IMR-90 (cell line): ENCODE results near the gene EPB41L2. TPM values are rescaled to one million over a fixed set of nuclear protein-coding genes. Genes with fewer than 3 reads are reported as not detected.

Experiments used
- ATAC-seq: fragments of 200-7000 bp; cut with Tn5 transposase; 2 replicates; pipeline ENCODE4 v1.9.1; 2020; ENCODE audit warnings: low read depth, mild to moderate bottlenecking, moderate library complexity
- BruUV-seq: library from RNA; stranded (reverse); fragments of 400-500 nt; replicated peaks from 2 replicates; lab custom pipeline; 2021; lab: Mats Ljungman, UMichigan
- CTCF ChIA-PET: fragments of 300-600 bp; formaldehyde crosslinking; extraction: SDS; loops from one replicate; lab custom pipeline; 2021; ENCODE audit warnings: antibody characterized with exemption; lab: Yijun Ruan, JAX
- POLR2A ChIA-PET: fragments of 300-600 bp; sonication (Branson Sonifier 250); formaldehyde crosslinking; loops from one replicate; lab custom pipeline; 2022; ENCODE audit warnings: antibody characterized with exemption; ENCODE audit not compliant: unreplicated experiment; lab: Charles Lee
- DNase-seq: peaks from one replicate; pipeline ENCODE4 v3.0.0; 2013
- H2AFZ ChIP-seq: replicated peaks from 2 replicates; pipeline ENCODE3; 2013; ENCODE audit warnings: low read length, mild to moderate bottlenecking; ENCODE audit not compliant: poor library complexity
- H2AK5ac ChIP-seq: 2 replicates; pipeline ENCODE4 v1.6.1; 2013; ENCODE audit warnings: low read depth, low read length, inconsistent platforms
- H2AK9ac ChIP-seq: replicated peaks from 2 replicates; pipeline ENCODE3; 2013; ENCODE audit warnings: mild to moderate bottlenecking, low read depth, low read length, moderate library complexity; ENCODE audit not compliant: poor library complexity
- H2BK120ac ChIP-seq: 2 replicates; pipeline ENCODE4 v1.6.1; 2013; ENCODE audit warnings: low read depth, low read length, inconsistent platforms
- H2BK15ac ChIP-seq: 3 replicates; pipeline ENCODE4 v1.6.1; 2013; ENCODE audit warnings: low read depth, low read length, inconsistent platforms
- H2BK20ac ChIP-seq: 2 replicates; pipeline ENCODE4 v1.6.1; 2013; ENCODE audit warnings: low read depth, mild to moderate bottlenecking, inconsistent platforms, low read length, moderate library complexity
- H2BK5ac ChIP-seq: 2 replicates; pipeline ENCODE4 v1.6.1; 2013; ENCODE audit warnings: mild to moderate bottlenecking, low read depth, low read length, inconsistent platforms; ENCODE audit not compliant: poor library complexity, severe bottlenecking
- H3K14ac ChIP-seq: replicated peaks from 2 replicates; pipeline ENCODE4 v1.6.1; 2013; ENCODE audit warnings: low read depth, low read length, inconsistent platforms
- H3K18ac ChIP-seq: 2 replicates; pipeline ENCODE4 v1.6.1; 2013; ENCODE audit warnings: low read depth, low read length, control low read depth
- H3K23ac ChIP-seq: 2 replicates; pipeline ENCODE4 v1.6.1; 2013; ENCODE audit warnings: low read depth, low read length, inconsistent platforms
- H3K27ac ChIP-seq: 2 replicates; pipeline ENCODE4 v1.5.1; 2013; ENCODE audit warnings: mild to moderate bottlenecking, control low read depth, low read length; ENCODE audit not compliant: insufficient read depth
- H3K27me3 ChIP-seq: 2 replicates; pipeline ENCODE4 v1.6.1; 2013; ENCODE audit warnings: low read length; ENCODE audit not compliant: control insufficient read depth, insufficient read depth
- H3K36me3 ChIP-seq: 2 replicates; pipeline ENCODE4 v1.6.1; 2013; ENCODE audit warnings: low read length, mixed read lengths; ENCODE audit not compliant: control insufficient read depth, insufficient read depth
- H3K4ac ChIP-seq: 2 replicates; pipeline ENCODE4 v1.6.1; 2013; ENCODE audit warnings: low read depth, low read length, inconsistent platforms
- H3K4me1 ChIP-seq: 2 replicates; pipeline ENCODE4 v1.6.1; 2013; ENCODE audit warnings: low read length, mixed read lengths; ENCODE audit not compliant: control insufficient read depth, insufficient read depth
- H3K4me2 ChIP-seq: 2 replicates; pipeline ENCODE4 v1.6.1; 2013; ENCODE audit warnings: low read depth, mild to moderate bottlenecking, control low read depth, low read length, moderate library complexity
- H3K4me3 ChIP-seq: 2 replicates; pipeline ENCODE4 v1.5.1; 2013; ENCODE audit warnings: low read depth, mild to moderate bottlenecking, control low read depth, low read length, moderate library complexity; ENCODE audit not compliant: insufficient read depth
- H3K56ac ChIP-seq: 2 replicates; pipeline ENCODE4 v1.6.1; 2013; ENCODE audit warnings: low read length, inconsistent platforms; ENCODE audit not compliant: insufficient read depth; ENCODE audit errors: extremely low read depth
- H3K79me1 ChIP-seq, 2 experiments: 2 replicates each; pipeline ENCODE4 v1.6.1; 2013; ENCODE audit warnings: low read length in 2 of 2, inconsistent platforms in 1 of 2, low read depth in 1 of 2
- H3K9ac ChIP-seq: 2 replicates; pipeline ENCODE4 v1.6.1; 2013; ENCODE audit warnings: low read depth, low read length, control low read depth
- H3K9me1 ChIP-seq: 2 replicates; pipeline ENCODE4 v1.6.1; 2013; ENCODE audit warnings: low read length, inconsistent platforms; ENCODE audit not compliant: insufficient read depth
- H3K9me3 ChIP-seq: 2 replicates; pipeline ENCODE4 v1.6.1; 2013; ENCODE audit warnings: low read length; ENCODE audit not compliant: control insufficient read depth, insufficient read depth
- H4K20me1 ChIP-seq: 2 replicates; pipeline ENCODE4 v1.6.1; 2013; ENCODE audit warnings: low read length, inconsistent platforms; ENCODE audit not compliant: insufficient read depth
- H4K5ac ChIP-seq: 2 replicates; pipeline ENCODE4 v1.6.1; 2013; ENCODE audit warnings: mild to moderate bottlenecking, low read depth, low read length, control low read depth
- H4K8ac ChIP-seq, 2 experiments: 2 replicates each; pipeline ENCODE4 v1.6.1; 2013; ENCODE audit warnings: low read depth in 2 of 2, low read length in 2 of 2, control low read depth in 1 of 2, inconsistent platforms in 1 of 2
- H4K91ac ChIP-seq: 2 replicates; pipeline ENCODE4 v1.6.1; 2013; ENCODE audit warnings: low read depth, low read length, inconsistent platforms; ENCODE audit not compliant: insufficient read depth
- BHLHE40 ChIP-seq: fragments of 150-350 bp; IDR thresholded peaks from 2 replicates; pipeline ENCODE4 v1.6.1; 2016; ENCODE audit warnings: mild to moderate bottlenecking, low read depth, low read length
- CEBPB ChIP-seq: IDR thresholded peaks from 2 replicates; pipeline ENCODE4 v1.6.1; 2012; ENCODE audit warnings: low read depth, low read length, improper control_type of control experiment
- CHD1 ChIP-seq: IDR thresholded peaks from 2 replicates; pipeline ENCODE4 v1.6.1; 2012; ENCODE audit warnings: low read depth, low read length, improper control_type of control experiment
- FOS ChIP-seq: fragments of 150-350 bp; IDR thresholded peaks from 2 replicates; pipeline ENCODE4 v1.6.1; 2016; ENCODE audit warnings: low read depth, low read length
- MAFK ChIP-seq: IDR thresholded peaks from 2 replicates; pipeline ENCODE4 v1.6.1; 2012; ENCODE audit warnings: low read depth, low read length, improper control_type of control experiment
- MAZ ChIP-seq: IDR thresholded peaks from 2 replicates; pipeline ENCODE4 v1.6.1; 2012; ENCODE audit warnings: low read depth, mild to moderate bottlenecking, low read length, improper control_type of control experiment, moderate library complexity, borderline replicate concordance
- MXI1 ChIP-seq: IDR thresholded peaks from 2 replicates; pipeline ENCODE4 v1.6.1; 2012; ENCODE audit warnings: low read depth, mild to moderate bottlenecking, low read length, moderate library complexity, borderline replicate concordance
- NFE2L2 ChIP-seq: fragments of 150-350 bp; IDR thresholded peaks from 2 replicates; pipeline ENCODE4 v1.6.1; 2016; ENCODE audit warnings: low read depth, mild to moderate bottlenecking, low read length
- POLR2A ChIP-seq: IDR thresholded peaks from 2 replicates; pipeline ENCODE4 v1.6.1; 2012; ENCODE audit warnings: mild to moderate bottlenecking, low read depth, low read length
- RAD21 ChIP-seq: IDR thresholded peaks from 2 replicates; pipeline ENCODE4 v1.6.1; 2012; ENCODE audit warnings: low read length, improper control_type of control experiment
- RCOR1 ChIP-seq: IDR thresholded peaks from 2 replicates; pipeline ENCODE4 v1.6.1; 2012; ENCODE audit warnings: mild to moderate bottlenecking, low read length, improper control_type of control experiment; ENCODE audit not compliant: insufficient replicate concordance
- RFX5 ChIP-seq: IDR thresholded peaks from 2 replicates; pipeline ENCODE4 v1.8.0; 2012; ENCODE audit warnings: low read depth, mild to moderate bottlenecking, low read length, moderate library complexity
- SMC3 ChIP-seq: fragments of 150-350 bp; IDR thresholded peaks from 2 replicates; pipeline ENCODE4 v1.6.1; 2016; ENCODE audit warnings: low read depth, mild to moderate bottlenecking, antibody characterized with exemption, low read length, moderate library complexity
- WGBS, 2 experiments: methylation state at CpG; one replicate each; pipeline versions ENCODE4 v1.1.5 to v1.1.7; 2013; ENCODE audit warnings: missing lambda C conversion rate in 2 of 2; ENCODE audit not compliant: insufficient read length in 1 of 2; ENCODE audit errors: extremely low coverage in 2 of 2; 5-methylcytosine and 5-hydroxymethylcytosine counted together
- dilution Hi-C: fragments of 300-500 bp; cut with HindIII; formaldehyde crosslinking; loops from one replicate; pipeline ENCODE4 v1.14.3; 2018; ENCODE audit warnings: low sequenced_read_pairs; ENCODE audit not compliant: unreplicated experiment
- in situ Hi-C: fragments of 300-500 bp; cut with MboI; formaldehyde crosslinking; loops from 3 replicates; pipeline ENCODE4 v1.14.3; 2019; ENCODE audit warnings: low sequenced_read_pairs, inconsistent platforms, mixed read lengths
- intact Hi-C: fragments of 100-400 bp; cut with micrococcal nuclease; formaldehyde crosslinking; loops from 2 replicates; pipeline ENCODE4 v1.10.0; 2022
- polyA plus RNA-seq, 3 experiments: library from polyadenylated mRNA; depleted of rRNA; stranded (reverse); fragments of >200 nt; gene quantifications; 2 replicates each; pipeline ENCODE4 v1.2.3, GENCODE V29; 2012; ENCODE audit warnings: low replicate concordance in 1 of 3
- total RNA-seq: library from RNA; depleted of rRNA; stranded (reverse); fragments of >200 nt; gene quantifications from 2 replicates; pipeline ENCODE4 v1.2.3, GENCODE V29; 2012
- TF ChIP-seq, protein P1 (sequence below): conservative IDR thresholded peaks from 2 replicates; pipeline ENCODE4 v1.5.1; 2012; ENCODE audit warnings: mild to moderate bottlenecking, low read depth, low read length, improper control_type of control experiment
- TF ChIP-seq, protein P2 (sequence below): fragments of 150-350 bp; IDR thresholded peaks from 2 replicates; pipeline ENCODE4 v1.6.1; 2016; ENCODE audit warnings: low read depth, mild to moderate bottlenecking, low read length, moderate library complexity, borderline replicate concordance
- TF ChIP-seq, protein P3 (sequence below): fragments of 150-350 bp; IDR thresholded peaks from 2 replicates; pipeline ENCODE4 v1.6.1; 2017; ENCODE audit warnings: mild to moderate bottlenecking, antibody characterized with exemption, low read length, low read depth

Gene EPB41L2
- total and polyA plus RNA-seq, 2 of the 4 experiments (the other 2 are of a cell fraction) = 85.7 to 99.8 TPM

DNA sequence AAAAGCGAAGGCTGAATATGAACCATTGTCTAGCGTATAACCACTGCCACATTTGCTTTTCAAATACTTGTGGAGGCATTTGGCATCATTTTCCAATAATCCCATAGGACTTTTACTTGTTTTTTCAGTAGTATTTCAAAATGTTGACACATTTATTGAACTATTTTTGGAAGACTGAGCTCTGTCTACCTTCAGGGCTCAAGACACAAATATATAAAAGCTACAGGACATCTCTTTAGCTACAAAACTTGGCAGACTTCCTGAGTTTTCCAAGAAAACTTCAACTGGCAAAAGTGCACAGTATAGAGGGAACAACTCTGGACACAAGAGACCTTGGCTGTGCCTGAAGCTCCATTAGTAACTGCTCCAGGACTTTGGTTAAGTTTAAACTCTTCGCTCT, 13.4 kb downstream of the EPB41L2 start:
- Histone ChIP-seq H3K36me3 (peaks cover 9% of the 10 kb centered on the region), H3K23ac (no peak overlapping the region), H4K91ac (no peak overlapping the region), H4K8ac (no peak overlapping the region), H2BK120ac (no peak overlapping the region), H4K5ac (no peak overlapping the region), H4K20me1 (peaks cover 24% of the 10 kb centered on the region; the same call in 1 of the 2 replicates), H3K56ac (no peak overlapping the region), H2BK15ac (no peak overlapping the region), H2AK5ac (no peak overlapping the region), H3K27ac (no peak overlapping the region), H3K4ac (0 out of 2 replicates have a peak overlapping the region, but pooled peaks have one; percentile 29), H3K4me2 (no peak overlapping the region), H2BK20ac (no peak overlapping the region), H3K18ac (no peak overlapping the region), H3K27me3 (no peaks in the 10 kb centered on the region), H3K9me1 (no peaks in the 10 kb centered on the region; the same call in 1 of the 2 replicates), H2BK5ac (no peak overlapping the region), H3K4me3 (no peak overlapping the region), H3K14ac (no peak overlapping the region), H2AK9ac (no peak overlapping the region), H3K9me3 (peaks cover 14% of the 10 kb centered on the region), H3K79me1 (peaks cover 37 to 66% of the 10 kb centered on the region in 2 experiments), H3K4me1 (no peaks in the 10 kb centered on the region; the same call in 1 of the 2 replicates), H2AFZ (no peak overlapping the region), H3K9ac (no peak overlapping the region)
- ChIA-PET CTCF (no interaction called here), POLR2A (no interaction called here)
- no peak for ATAC-seq
- TF ChIP-seq FOS = no peak
- no peak for TF ChIP-seq SMC3
- no peak for TF ChIP-seq CHD1
- no peak for TF ChIP-seq CEBPB
- TF ChIP-seq BHLHE40 = no peak
- TF ChIP-seq, protein P1, sequence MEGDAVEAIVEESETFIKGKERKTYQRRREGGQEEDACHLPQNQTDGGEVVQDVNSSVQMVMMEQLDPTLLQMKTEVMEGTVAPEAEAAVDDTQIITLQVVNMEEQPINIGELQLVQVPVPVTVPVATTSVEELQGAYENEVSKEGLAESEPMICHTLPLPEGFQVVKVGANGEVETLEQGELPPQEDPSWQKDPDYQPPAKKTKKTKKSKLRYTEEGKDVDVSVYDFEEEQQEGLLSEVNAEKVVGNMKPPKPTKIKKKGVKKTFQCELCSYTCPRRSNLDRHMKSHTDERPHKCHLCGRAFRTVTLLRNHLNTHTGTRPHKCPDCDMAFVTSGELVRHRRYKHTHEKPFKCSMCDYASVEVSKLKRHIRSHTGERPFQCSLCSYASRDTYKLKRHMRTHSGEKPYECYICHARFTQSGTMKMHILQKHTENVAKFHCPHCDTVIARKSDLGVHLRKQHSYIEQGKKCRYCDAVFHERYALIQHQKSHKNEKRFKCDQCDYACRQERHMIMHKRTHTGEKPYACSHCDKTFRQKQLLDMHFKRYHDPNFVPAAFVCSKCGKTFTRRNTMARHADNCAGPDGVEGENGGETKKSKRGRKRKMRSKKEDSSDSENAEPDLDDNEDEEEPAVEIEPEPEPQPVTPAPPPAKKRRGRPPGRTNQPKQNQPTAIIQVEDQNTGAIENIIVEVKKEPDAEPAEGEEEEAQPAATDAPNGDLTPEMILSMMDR = no peak
- TF ChIP-seq, protein P2, sequence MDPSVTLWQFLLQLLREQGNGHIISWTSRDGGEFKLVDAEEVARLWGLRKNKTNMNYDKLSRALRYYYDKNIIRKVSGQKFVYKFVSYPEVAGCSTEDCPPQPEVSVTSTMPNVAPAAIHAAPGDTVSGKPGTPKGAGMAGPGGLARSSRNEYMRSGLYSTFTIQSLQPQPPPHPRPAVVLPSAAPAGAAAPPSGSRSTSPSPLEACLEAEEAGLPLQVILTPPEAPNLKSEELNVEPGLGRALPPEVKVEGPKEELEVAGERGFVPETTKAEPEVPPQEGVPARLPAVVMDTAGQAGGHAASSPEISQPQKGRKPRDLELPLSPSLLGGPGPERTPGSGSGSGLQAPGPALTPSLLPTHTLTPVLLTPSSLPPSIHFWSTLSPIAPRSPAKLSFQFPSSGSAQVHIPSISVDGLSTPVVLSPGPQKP = no peak
- TF ChIP-seq, protein P3, sequence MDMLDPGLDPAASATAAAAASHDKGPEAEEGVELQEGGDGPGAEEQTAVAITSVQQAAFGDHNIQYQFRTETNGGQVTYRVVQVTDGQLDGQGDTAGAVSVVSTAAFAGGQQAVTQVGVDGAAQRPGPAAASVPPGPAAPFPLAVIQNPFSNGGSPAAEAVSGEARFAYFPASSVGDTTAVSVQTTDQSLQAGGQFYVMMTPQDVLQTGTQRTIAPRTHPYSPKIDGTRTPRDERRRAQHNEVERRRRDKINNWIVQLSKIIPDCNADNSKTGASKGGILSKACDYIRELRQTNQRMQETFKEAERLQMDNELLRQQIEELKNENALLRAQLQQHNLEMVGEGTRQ = no peak
- no peak for TF ChIP-seq RCOR1
- no peak for TF ChIP-seq RAD21
- TF ChIP-seq MAFK = no peak
- TF ChIP-seq POLR2A = no peak
- TF ChIP-seq NFE2L2 = no peak
- TF ChIP-seq MXI1 = no peak
- TF ChIP-seq RFX5 = no peak
- TF ChIP-seq MAZ = no peak
- no peak for DNase-seq
- dilution Hi-C loops (no loop called here), in situ Hi-C loops (no loop called here), intact Hi-C loops (no loop called here)
- no CpG with 5 or more reads among the region's 3 CpGs for WGBS, 2 experiments
- no TSS peak for BruUV-seq
